Measurements from ENCODE around the gene RPS16. TPM values are rescaled to one million over a fixed set of nuclear protein-coding genes. Genes with fewer than 3 reads are reported as not detected.

Gene RPS16
- total and polyA plus RNA-seq, 2 of the 13 experiments (the other 11 are each of a cell fraction or from before 2014, with no cell fraction given) = 488 to 2,583 TPM

- TF ChIP-seq CEBPG (CRISPR knock-in tag; IDR thresholded peaks at IDR 0.05) = peak; percentile 54
- TF ChIP-seq SMYD3 (CRISPR knock-in tag; IDR thresholded peaks at IDR 0.05) = no peak
- TF ChIP-seq ZNF781 (CRISPR knock-in tag; IDR thresholded peaks at IDR 0.05; ENCODE audit: borderline replicate concordance, not compliant biosample characterization) = peak; percentile 40
- TF ChIP-seq FIP1L1 (IDR thresholded peaks at IDR 0.05; ENCODE audit: borderline replicate concordance, insufficient read depth, low read depth, low read length) = no peak
- TF ChIP-seq RBFOX2 (IDR thresholded peaks at IDR 0.05; ENCODE audit: low read depth, low read length) = peak; percentile 73; the same call in 1 of the 2 replicates
- TF ChIP-seq HOXA9 (CRISPR knock-in tag; IDR thresholded peaks at IDR 0.05; ENCODE audit: borderline replicate concordance) = no peak
- TF ChIP-seq THAP9 (CRISPR knock-in tag; IDR thresholded peaks at IDR 0.05; ENCODE audit: borderline replicate concordance) = peak; percentile 19; the same call in 1 of the 2 replicates
- no peak for TF ChIP-seq TBX3 (IDR thresholded peaks at IDR 0.05; ENCODE audit: borderline replicate concordance)
- no peak for TF ChIP-seq ZNF180 (CRISPR knock-in tag; IDR thresholded peaks at IDR 0.05; ENCODE audit: borderline replicate concordance, low read depth)
- no peak for TF ChIP-seq RNF2 (conservative IDR thresholded peaks at IDR 0.05; ENCODE audit: low read depth)
- TF ChIP-seq ZC3H13 (CRISPR knock-in tag; IDR thresholded peaks at IDR 0.05) = peak; percentile 64
- no peak for TF ChIP-seq RFXANK (CRISPR knock-in tag; IDR thresholded peaks at IDR 0.05)
- TF ChIP-seq NR2F1 (CRISPR knock-in tag; IDR thresholded peaks at IDR 0.05) = peak; percentile 37 to 56; a peak in 2 of 4 replicates
- TF ChIP-seq ZNF101 (CRISPR knock-in tag; IDR thresholded peaks at IDR 0.05; ENCODE audit: borderline replicate concordance, low read depth) = no peak
- peak; percentile 73; the same call in 1 of the 2 replicates for TF ChIP-seq ESRRA (CRISPR knock-in tag; IDR thresholded peaks at IDR 0.05; ENCODE audit: low read depth)
- TF ChIP-seq MXI1 (IDR thresholded peaks at IDR 0.05; ENCODE audit: borderline replicate concordance, low read depth, low read length) = peak; percentile 81; the same call in 1 of the 3 replicates
- TF ChIP-seq PHF8 (CRISPR knock-in tag; IDR thresholded peaks at IDR 0.05) = peak; percentile 26; the same call in 1 of the 2 replicates
- TF ChIP-seq ZSCAN31 (CRISPR knock-in tag; IDR thresholded peaks at IDR 0.05; ENCODE audit: low read depth) = peak; percentile 87; the same call in 1 of the 2 replicates
- TF ChIP-seq ZNF569 (CRISPR knock-in tag; IDR thresholded peaks at IDR 0.05; ENCODE audit: borderline replicate concordance) = no peak
- TF ChIP-seq KDM5A (IDR thresholded peaks at IDR 0.05; ENCODE audit: borderline replicate concordance, low read length) = no peak; the same call in 1 of the 2 replicates
- TF ChIP-seq ZNF414 (CRISPR knock-in tag; IDR thresholded peaks at IDR 0.05) = no peak; the same call in 1 of the 2 replicates
- TF ChIP-seq KAT2B (IDR thresholded peaks at IDR 0.05; ENCODE audit: borderline replicate concordance, low read depth, low read length) = no peak
- no peak for TF ChIP-seq NFATC3 (CRISPR knock-in tag; IDR thresholded peaks at IDR 0.05)
- TF ChIP-seq POLR2AphosphoS5 (IDR thresholded peaks at IDR 0.05; ENCODE audit: low read depth, low read length) = peak; percentile 89
Measured at GRCh38 chr19:39397360-39398296, 38.1 kb downstream of the RPS16 start (continued).

Data from HepG2 (cell line).